ENCODE measurements around the gene CNTNAP4.

DNA sequence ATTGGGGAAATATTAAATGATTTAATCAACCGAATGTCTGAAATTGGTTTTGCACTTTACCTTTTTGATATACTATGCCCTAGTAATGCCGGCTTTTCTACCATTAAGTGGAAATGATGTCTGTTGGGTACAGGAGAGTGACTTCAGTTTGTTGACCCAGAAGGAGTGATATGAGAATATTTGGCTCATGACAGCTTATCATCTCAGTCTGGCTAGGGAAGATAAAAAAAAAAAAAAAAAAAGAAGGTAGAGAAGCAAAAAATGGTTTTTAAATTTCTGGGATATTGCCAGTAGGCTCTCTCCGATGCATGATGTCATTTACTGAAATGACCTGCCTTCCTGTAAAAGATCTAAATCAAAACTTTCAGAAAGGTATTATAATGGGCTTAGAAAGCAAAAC is 69.0 kb downstream of the CNTNAP4 start:
- TF ChIP-seq, protein P1, sequence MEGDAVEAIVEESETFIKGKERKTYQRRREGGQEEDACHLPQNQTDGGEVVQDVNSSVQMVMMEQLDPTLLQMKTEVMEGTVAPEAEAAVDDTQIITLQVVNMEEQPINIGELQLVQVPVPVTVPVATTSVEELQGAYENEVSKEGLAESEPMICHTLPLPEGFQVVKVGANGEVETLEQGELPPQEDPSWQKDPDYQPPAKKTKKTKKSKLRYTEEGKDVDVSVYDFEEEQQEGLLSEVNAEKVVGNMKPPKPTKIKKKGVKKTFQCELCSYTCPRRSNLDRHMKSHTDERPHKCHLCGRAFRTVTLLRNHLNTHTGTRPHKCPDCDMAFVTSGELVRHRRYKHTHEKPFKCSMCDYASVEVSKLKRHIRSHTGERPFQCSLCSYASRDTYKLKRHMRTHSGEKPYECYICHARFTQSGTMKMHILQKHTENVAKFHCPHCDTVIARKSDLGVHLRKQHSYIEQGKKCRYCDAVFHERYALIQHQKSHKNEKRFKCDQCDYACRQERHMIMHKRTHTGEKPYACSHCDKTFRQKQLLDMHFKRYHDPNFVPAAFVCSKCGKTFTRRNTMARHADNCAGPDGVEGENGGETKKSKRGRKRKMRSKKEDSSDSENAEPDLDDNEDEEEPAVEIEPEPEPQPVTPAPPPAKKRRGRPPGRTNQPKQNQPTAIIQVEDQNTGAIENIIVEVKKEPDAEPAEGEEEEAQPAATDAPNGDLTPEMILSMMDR (conservative IDR thresholded peaks at IDR 0.05), result no peak
- no peak for TF ChIP-seq EZH2 (IDR thresholded peaks at IDR 0.05; ENCODE audit: low read depth)
